NCI-H1417 treated with DMSO at 0.1 percent for 48 hours (cell line): ENCODE results near the gene BLZF1.
"Not testable (repeated sequence)": the region's sequence is repeated elsewhere in the genome, so short reads cannot be mapped to it uniquely, and the experiment has no call there.

Source experiments
- DNase-seq: peaks from one replicate; lab custom pipeline; 2025; lab: John Stamatoyannopoulos, UW

The BLZF1 gene

GRCh38 chr1:169361281-169361680, 6.7 kb upstream of the BLZF1 start:
- DNase-seq, result no peak

GRCh38 chr1:169363046-169363730, 4.8 kb upstream of the BLZF1 start:
- DNase-seq, result no peak

- no peak for DNase-seq
Measured at GRCh38 chr1:169364948-169365347, 3.0 kb upstream of the BLZF1 start.

GRCh38 chr1:169367096-169367685, 804 bp upstream of the BLZF1 start:
- DNase-seq, result no peak

GRCh38 chr1:169368406-169368769, 393 bp downstream of the BLZF1 start:
- no peak for DNase-seq

- DNase-seq, result no peak
Measured at GRCh38 chr1:169371404-169371803, 3.4 kb downstream of the BLZF1 start.

GRCh38 chr1:169381162-169381561, 13.2 kb downstream of the BLZF1 start:
- DNase-seq, result no peak

GRCh38 chr1:169383449-169383848, 15.5 kb downstream of the BLZF1 start:
- no peak for DNase-seq

- DNase-seq, result no peak
Measured at GRCh38 chr1:169387399-169387798, 19.4 kb downstream of the BLZF1 start.

- no peak for DNase-seq
Measured at GRCh38 chr1:169390303-169390702, 22.3 kb downstream of the BLZF1 start.

GRCh38 chr1:169392406-169392805, 24.4 kb downstream of the BLZF1 start:
- DNase-seq, result no peak

- no peak for DNase-seq
Measured at GRCh38 chr1:169395955-169396354, 28.0 kb downstream of the BLZF1 start.

- DNase-seq, result not testable (repeated sequence)
Measured at GRCh38 chr1:169402578-169402977, 34.6 kb downstream of the BLZF1 start.

- not testable (repeated sequence) for DNase-seq
Measured at GRCh38 chr1:169408340-169408739, 40.3 kb downstream of the BLZF1 start.

GRCh38 chr1:169414952-169415351, 47.0 kb downstream of the BLZF1 start:
- DNase-seq, result no peak

GRCh38 chr1:169421309-169421708, 53.3 kb downstream of the BLZF1 start:
- DNase-seq, result no peak

GRCh38 chr1:169426174-169426705, 58.2 kb downstream of the BLZF1 start:
- no peak for DNase-seq

GRCh38 chr1:169427081-169427641, 59.2 kb downstream of the BLZF1 start, which contains the start of gene CCDC181:
TSS of gene CCDC181 (minus strand) at chr1:169427474. CDS start at chr1:169424927, 2,547 bp downstream.
- DNase-seq, result peak; percentile 76
